GM21367 (cell line): ENCODE measurements around the gene RB1.

Source experiments
- ATAC-seq: cut with Tn5 transposase; IDR thresholded peaks from one replicate; pipeline ENCODE4 v1.9.1; 2021; ENCODE audit not compliant: unreplicated experiment

The RB1 gene

DNA sequence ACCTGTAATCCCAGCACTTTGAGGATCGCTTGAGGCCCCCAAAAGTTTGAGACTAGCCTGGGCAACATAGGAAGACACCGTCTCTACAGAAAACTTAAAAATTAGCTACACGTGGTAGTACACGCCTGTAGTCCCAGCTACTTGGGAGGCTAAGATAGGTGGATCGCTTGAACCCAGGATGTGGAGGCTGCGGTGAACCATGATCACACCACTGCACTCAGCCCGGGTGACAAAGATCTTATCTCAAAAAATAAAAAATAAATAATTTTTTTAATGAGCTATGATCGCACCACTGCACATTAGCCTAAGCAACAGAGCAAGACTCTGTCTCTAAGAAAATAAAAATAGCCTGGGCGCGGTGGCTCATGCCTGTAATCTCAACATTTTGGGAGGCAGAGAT, 222.7 kb downstream of the RB1 start:
- ATAC-seq: no peak

DNA sequence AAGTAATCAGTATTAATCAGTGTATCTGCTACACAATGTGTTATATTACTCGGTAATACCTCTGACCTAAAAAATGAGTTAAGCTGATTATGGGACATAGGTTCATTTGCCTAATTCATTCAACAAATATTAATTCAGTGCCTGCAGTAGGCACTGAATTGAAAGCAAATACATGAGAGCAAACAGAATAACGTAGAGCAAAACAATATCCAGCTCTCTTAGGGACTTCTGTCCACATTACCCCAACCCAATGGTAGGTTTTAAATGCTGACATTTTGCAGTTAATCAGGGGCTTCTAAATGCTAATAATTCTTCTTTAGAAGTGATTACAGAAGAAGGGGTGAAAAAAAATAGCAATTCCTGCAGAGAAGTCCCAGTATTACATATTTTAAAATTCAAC, 224.4 kb downstream of the RB1 start:
- no peak for ATAC-seq

- no peak for ATAC-seq
Observed at GRCh38 chr13:48528720-48529119, 225.2 kb downstream of the RB1 start.

- ATAC-seq: no peak
Observed at GRCh38 chr13:48530833-48531232, 227.3 kb downstream of the RB1 start.
